Stimulated activated CD8-positive, alpha-beta memory T cell treated with anti-CD3 and anti-CD28 coated beads, Interleukin-12 subunit alpha, Interleukin-12 subunit beta, amount 100 ng/mL, for 24 hours (primary cell): ENCODE measurements around the gene IFT81.
"Not testable (repeated sequence)": the region's sequence is repeated elsewhere in the genome, so short reads cannot be mapped to it uniquely, and the experiment has no call there.

Experiments used
- DNase-seq: peaks from one replicate; pipeline ENCODE4 v3.0.0-alpha.2; 2020; ENCODE audit errors: extremely low read depth

Gene IFT81

DNA sequence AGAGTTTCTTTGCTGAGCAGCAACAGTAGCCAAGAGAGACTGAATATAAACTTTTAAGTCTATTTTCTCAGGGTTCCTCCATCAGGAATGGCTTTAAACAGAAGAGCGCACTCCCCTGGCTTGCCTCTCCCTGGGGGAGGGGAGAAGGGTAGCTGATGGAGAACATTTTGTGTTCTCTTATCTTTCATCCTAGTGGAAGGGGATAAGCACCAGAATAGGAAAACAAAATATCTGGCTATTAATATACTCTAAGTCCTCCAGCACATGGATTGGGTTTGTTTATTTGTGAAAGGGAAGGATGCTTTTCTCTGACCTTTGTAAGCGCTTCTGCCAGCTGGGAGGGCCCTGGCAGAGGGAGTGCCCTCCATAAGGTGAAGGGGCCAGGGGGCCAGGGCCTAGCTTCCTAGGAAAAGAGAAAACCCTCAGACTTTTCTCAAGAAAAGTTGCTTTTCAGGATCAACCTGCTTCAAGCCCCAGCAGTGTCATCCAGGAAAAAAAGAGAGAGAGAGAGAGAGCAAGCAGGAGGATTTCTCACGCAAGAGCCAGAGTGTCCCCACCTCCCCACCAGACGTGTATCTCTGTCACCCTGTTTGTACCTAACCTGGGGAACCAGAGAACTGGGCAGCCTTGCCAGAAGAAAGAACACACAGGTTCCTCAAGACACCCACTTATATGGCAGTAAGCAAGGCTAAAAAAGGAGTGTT lies 122.6 kb downstream of the IFT81 start:
- DNase-seq, result no peak

DNA sequence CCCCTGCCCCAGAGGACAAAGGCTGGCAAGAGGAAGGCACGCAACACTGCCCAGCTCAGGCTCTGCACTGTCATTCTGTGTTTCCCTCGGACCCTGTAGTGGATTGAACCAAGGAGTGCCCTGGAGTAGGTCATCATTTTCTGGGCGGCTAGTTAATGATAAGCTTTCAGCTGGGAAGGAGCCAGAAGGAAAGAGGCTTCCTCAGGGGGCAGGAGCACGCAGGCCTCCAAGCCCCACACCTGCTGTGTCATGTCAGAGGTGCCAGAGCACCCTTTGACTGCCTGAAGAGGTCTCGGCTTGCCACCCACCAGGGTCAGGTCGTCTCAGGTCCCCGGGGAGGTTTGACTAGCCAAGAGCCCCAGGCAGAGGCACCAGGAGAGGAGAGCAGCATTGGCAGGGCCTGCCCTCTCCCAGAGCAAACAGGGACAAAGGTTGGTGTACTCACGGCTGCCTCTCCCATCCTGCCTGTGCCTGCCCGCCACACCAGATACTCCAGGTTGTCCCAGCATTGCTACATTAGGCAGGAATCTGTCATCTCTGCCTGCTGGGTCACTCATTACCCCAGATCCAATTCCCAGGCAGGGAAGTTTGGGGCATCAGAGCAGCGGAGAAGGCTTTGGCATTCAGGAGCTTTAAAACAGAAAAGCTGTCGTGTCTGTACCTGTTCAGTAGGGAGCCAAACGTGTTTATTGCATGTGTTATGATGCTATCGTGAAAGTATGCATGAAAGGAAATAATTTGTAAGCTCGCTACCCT lies 123.4 kb downstream of the IFT81 start:
- DNase-seq, result no peak

DNA sequence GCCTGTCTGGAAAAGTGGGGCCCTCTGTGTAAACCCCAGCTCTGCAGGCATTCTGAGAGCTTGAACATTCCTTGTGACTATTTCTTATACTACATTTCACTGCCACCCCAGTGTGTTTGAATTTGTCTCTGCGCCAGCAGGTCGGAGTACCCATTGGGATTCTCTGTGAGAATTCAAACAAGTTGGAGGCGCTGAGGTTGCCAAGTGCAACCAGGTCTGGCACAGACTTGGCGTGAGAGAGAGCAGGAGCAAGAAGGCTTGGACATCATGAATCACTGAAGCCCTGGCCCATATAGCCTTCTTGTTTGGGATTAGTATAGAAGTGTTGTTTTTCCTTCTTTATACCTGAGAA lies 123.9 kb downstream of the IFT81 start:
- no peak for DNase-seq

DNA sequence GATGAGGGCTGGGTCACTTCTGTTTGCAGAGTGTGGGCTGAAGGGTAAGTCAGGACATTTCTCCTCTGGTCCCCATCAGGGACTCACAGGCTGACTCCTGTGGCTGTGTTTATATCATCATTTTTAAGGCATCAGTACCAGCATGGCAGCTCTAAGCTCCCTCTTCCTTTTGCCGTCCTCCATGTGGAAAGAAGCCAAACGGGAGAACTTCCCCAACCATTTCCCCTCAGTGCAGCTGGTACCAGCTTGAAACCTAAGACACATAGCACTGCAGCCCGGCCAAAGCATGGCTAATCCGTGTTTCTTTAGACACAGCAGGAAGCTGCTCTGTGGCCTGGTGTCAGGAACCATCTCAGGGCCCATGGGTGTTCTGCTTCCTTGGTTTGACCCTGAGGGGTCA lies 124.9 kb downstream of the IFT81 start:
- DNase-seq, result no peak

DNA sequence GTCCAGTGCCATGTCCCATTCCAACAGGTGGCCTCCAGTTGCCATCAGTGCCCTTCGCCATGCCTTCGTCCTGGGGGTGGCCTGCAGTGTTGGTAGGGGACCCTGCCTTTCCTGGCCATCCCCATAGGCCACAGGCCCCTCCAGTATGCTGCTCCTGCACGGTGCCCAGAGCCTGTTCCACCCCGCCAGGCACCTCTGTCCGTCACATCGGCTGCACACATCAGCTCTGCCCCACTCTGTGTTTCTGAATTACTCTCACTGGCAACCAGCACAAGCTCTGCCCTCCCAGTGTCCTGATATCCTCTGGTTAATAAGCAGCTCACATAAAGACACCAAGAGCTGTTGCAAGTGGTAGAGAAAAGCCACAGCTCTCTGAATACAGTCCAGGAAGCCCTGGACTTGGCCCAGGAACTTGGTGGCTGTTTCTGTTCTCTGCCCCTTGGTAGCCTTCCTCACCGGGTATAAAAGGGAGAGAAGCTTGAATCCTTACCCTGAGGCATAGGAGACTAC lies 125.6 kb downstream of the IFT81 start:
- DNase-seq, result no peak

DNA sequence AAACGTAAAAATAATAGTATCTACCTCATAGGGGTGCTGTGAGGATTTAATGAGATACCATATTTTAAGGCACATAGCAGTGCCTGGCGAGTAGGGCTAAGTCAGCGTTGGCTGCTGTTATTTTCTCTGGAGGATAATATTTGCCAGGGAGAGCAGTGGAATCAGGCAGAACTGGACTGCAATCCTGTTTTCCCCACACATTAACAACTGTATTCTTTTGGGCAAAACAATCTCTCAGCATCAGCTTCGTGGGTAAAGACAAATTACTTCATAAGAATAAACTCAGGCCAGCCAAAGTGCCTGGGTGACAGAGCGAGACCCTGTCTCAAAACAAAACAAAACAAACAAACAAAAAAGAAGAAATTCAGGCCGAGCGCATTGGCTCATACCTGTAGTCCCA lies 127.2 kb downstream of the IFT81 start:
- DNase-seq, result no peak

DNA sequence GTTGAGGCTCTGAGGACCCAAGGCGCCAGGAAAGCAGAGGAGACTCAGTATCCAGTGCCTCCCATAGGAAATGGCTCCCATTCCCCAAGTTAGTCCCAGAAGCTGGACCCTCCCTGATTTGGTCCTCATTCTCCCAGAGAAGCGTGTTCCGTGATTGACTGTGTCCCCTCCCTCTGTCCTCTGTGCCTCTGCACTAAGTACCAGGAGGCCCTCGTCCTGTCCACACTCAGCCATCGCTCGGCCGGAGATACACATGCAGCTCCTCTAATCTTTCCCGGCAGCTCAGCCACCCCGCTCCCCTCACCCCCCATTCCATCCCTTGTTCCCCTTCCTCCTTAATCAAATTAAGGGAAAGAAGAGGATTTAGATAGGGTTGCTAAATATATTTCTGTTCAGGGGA lies 128.6 kb downstream of the IFT81 start:
- no peak for DNase-seq

DNA sequence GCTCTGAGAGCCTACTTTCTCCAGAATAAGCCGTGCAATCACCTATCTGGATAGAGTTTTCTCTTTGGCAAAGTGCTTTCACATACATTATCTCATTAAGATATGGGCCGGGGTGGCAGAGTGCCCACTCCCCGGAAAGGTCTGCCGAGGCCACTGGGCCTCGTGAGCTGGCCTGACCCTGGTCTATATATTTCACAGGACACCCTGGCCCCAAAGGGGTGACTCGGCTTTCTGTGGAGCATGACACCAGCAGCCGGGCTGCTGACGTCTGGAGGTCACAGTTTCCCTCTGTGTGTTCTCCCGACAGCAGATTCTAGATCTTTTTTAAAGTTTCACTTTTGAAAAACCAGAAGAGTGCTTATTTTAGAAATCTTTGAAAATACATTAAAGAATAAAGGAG lies 129.0 kb downstream of the IFT81 start:
- no peak for DNase-seq

DNA sequence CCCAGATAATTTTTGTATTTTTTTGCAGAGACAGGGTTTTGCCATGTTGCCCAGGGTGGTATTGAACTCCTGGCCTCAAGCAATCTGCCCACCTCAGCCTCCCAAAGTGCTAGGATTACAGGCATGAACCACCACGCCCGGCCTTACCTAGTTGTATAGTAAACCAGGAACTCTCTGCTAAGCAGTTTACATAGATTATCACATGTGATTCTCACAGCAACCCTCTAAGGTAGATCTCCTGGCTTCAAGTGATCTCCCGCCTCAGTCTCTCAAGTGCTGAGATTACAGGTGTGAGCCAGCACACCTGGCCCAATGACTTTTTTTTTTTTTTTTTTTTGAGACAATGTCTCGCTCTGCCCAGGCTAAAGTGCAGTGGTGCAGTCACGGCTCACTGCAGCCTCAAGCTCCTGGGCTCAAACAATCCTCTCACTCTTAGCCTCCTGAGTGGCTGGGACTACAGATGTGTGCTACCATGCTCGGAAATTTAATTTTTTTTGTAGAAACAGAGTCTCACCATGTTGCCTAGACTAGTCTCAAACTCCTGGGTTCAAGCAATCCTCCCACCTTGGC lies 130.9 kb downstream of the IFT81 start:
- DNase-seq, result no peak

DNA sequence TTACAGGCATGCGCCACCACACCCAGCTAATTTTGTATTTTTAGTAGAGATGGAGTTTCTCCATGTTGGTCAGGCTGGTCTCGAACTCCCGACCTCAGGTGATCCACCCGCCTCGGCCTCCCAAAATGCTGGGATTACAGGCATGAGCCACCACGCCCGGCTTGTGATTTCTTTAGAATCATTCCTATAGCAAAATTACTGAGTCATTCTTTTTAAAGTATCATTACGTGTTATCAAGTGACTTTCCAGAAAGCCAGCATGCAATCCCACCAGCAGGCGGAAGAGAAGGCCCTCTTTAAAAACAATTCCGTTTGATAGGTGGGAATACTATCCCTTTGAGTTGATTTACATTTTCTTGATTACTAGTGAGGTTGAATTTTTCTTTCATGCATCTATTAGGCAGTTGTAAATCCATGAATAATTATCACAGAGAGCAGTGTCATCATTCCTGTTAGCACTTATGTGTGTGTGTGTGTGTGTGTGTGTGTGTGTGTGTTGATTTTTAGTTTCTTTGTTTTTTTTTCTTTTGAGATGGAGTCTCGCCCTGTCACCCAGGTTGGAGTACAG lies 131.8 kb downstream of the IFT81 start:
- not testable (repeated sequence) for DNase-seq

DNA sequence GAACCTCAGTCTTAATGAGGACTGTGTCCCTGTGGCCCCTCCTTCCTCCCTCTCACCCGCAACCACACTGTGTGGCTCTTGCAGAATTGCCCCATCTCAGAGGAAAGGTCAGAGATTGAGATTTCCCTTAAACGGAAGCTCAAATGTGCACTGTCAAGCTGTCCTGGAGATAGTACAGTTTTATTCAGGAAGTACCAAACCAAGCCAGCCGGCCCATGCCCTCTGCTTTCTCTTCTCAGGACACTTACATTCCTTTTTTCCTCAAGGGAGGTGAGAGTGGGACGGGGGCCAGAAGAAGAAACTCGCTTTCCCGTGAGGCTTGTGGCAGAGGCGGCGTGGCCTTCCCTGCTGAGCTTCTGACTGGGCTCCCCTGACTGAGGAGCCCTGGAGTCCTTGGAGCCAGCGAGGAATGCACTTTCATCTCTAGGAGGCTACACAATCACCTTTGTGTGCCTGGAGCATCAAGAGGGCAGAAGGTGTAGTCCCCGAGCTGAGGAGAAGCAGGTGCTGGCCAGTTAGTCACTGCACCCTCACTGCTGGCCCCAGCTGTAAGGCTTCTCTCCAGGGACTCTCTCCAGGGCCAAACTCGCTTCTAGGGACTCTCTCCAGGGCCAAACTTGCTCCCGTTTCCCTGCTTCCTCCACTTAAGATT lies 132.7 kb downstream of the IFT81 start:
- no peak for DNase-seq

DNA sequence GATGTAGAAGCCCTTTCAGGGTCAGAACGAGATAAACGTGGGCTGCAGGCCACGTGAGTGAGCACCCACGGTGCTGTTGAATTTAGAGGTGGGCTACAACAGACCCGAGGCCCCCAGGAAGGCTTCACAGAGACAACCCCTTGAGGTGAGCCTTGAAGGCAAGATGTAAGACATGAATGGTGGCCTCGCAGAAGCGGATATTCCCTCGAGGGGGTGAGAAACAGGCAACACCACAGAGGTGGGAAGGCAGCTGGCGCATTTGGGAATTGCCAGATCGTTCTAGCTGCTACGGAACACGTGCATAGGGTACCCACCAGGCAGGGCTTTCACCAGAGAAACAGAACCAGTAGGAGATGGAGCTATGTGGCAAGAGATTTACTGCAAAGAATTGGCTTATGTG lies 134.3 kb downstream of the IFT81 start:
- DNase-seq, result no peak

DNA sequence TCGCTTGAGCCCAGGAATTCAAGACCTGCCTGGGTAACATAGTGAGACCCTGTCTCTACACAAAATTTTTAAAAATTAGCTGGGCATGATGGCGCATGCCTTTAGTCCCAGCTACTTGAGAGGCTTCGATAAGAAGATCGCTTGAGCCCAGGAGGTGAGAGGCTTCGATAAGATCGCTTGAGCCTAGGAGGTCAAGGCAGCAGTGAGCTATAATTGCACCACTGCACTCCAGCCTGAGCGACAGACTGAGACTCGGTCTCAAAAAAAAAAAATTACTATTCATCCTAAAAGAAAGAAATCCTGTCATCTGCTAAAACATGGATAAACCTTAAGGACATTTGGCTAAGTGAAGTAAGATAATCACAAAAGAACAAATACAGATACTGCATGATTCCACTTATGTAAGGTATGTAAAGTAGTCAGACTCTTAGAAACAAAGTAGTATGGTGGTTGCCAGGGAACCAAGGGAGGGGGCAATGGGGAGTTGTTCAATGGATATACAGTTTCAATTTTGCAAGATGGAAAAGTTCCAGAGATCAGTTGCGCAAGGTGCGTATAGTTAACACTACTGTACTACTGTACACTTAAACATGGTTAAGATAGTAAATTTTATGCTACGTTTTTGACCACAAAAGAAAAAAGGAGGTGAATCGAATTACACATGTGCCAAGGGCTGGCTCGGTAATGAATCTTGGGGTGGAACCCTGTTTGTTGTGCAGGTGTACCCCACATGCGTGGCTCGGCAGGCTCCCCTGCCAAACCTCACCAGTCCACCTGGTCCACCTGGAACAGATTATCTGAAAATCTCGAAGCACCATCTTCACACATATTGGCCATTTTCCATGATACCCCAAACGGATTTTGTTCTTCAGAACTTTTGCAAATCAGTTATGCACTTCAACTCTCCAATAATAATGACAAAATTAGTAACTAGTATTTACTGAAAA lies 138.6 kb downstream of the IFT81 start:
- DNase-seq, result no peak

DNA sequence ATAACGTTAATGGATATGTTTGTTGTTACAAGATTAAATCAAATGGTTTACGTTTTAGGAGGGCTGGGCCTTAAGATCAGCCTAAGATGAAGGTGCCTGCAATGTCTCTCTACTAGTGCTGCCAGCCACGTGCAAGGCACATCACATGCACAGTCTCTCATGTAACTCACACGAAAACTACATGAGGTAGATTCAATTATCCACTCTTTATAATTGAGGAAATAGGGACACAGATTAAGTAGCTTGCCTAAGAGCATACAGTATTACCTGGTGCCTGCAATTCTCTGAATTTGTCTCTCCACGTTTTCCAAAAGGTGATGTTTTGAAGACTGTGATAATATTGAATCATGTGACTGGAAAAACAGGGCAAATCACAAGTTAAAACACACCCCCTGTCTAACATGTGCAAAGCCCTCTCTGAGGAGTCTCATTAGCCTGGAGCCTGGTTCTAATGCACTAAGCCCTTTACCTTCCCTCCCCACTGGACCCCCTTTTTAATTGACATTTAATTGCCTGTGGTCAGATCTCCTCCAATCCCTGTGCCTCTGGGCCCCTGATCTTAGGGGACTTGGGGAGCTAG lies 142.3 kb downstream of the IFT81 start:
- no peak for DNase-seq

DNA sequence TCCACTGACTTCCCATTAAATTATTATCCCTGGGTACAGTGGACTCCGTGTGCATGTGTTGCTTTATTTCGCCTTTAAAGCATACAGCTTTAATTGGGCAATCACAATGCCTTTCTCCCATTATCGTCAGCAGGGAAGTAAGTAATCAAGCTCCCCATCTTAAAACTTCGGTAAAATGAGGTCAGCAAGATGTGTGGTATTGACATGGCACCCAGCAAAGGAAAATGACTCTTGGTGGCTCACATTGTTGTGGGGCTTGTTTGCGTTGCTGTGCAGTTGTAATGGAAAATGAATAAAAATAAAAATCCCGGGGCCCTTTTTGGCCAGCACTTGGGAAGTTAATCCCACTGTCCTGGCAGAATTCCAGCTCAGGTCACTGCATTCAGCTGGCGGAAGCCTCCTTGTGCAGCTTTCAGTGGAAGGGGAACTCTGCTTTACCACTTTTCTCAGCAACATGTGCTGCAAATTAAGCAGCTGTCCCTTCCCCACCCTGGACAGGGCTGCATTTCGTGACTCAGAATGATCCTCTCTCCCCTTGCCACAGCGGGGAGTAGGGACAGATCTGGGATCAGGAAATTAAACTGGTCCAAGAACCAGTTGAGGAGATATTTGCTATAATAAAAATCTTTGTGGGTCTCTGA lies 142.9 kb downstream of the IFT81 start:
- no peak for DNase-seq
